Keratinocyte (primary cell): ENCODE results near the gene CCL18. TPM values are rescaled to one million over a fixed set of nuclear protein-coding genes. Genes with fewer than 3 reads are reported as not detected.
"Not testable (repeated sequence)": the region's sequence is repeated elsewhere in the genome, so short reads cannot be mapped to it uniquely, and the experiment has no call there.

Experiments used
- DNase-seq: peaks from one replicate; pipeline ENCODE4 v3.0.0-alpha.2; 2011; ENCODE audit warnings: low read depth, missing footprints, low spot score
- FAIRE-seq: peaks from 2 replicates; lab custom pipeline; 2011; peaks lifted over from hg19 to GRCh38; lab: Jason Lieb, UNC
- H2AFZ ChIP-seq: 2 replicates; pipeline ENCODE4 v1.6.0; 2012; ENCODE audit warnings: low read length, control low read depth, inconsistent platforms; ENCODE audit not compliant: control insufficient read depth
- H3K27ac ChIP-seq: 2 replicates; pipeline ENCODE4 v1.5.1; 2011; ENCODE audit warnings: low read length; ENCODE audit not compliant: control insufficient read depth, insufficient read depth
- H3K27me3 ChIP-seq: 3 replicates; pipeline ENCODE4 v1.6.0; 2011; ENCODE audit warnings: low read length; ENCODE audit not compliant: control insufficient read depth, insufficient read depth; ENCODE audit errors: extremely low read depth
- H3K36me3 ChIP-seq, 2 experiments: 2 replicates in 1 of 2; 3 replicates in 1 of 2; pipeline ENCODE4 v1.5.1; 2011; ENCODE audit warnings: low read length in 2 of 2, mild to moderate bottlenecking in 1 of 2; ENCODE audit not compliant: control insufficient read depth in 2 of 2, insufficient read depth in 2 of 2; ENCODE audit errors: extremely low read depth in 1 of 2
- H3K4me1 ChIP-seq: 3 replicates; pipeline ENCODE4 v1.5.1; 2011; ENCODE audit warnings: low read length; ENCODE audit not compliant: control insufficient read depth, insufficient read depth; ENCODE audit errors: extremely low read depth
- H3K4me2 ChIP-seq: 3 replicates; pipeline ENCODE4 v1.6.0; 2011; ENCODE audit warnings: low read depth, low read length; ENCODE audit not compliant: control insufficient read depth, insufficient read depth; ENCODE audit errors: extremely low read depth
- H3K4me3 ChIP-seq, 3 experiments: fragments of 200-600 bp in 1 of 3; sonication (generic) in 1 of 3; 2 replicates in 2 of 3; 3 replicates in 1 of 3; pipeline ENCODE4 v1.5.1; 2011 to 2016; ENCODE audit warnings: low read length in 3 of 3, mild to moderate bottlenecking in 3 of 3, control low read depth in 2 of 3, inconsistent platforms in 1 of 3, low read depth in 1 of 3, mixed read lengths in 1 of 3, mixed run types in 1 of 3, moderate library complexity in 1 of 3; ENCODE audit not compliant: control insufficient read depth in 2 of 3, insufficient read depth in 2 of 3; ENCODE audit errors: extremely low read depth in 1 of 3
- H3K79me2 ChIP-seq: 2 replicates; pipeline ENCODE4 v1.6.0; 2012; ENCODE audit warnings: low read length; ENCODE audit not compliant: control insufficient read depth, insufficient read depth
- H3K9ac ChIP-seq: 3 replicates; pipeline ENCODE4 v1.6.0; 2011; ENCODE audit warnings: low read length; ENCODE audit not compliant: control insufficient read depth, insufficient read depth; ENCODE audit errors: extremely low read depth
- H3K9me1 ChIP-seq: 3 replicates; pipeline ENCODE4 v1.6.0; 2011; ENCODE audit warnings: low read length; ENCODE audit not compliant: control insufficient read depth, insufficient read depth; ENCODE audit errors: extremely low read depth
- H3K9me3 ChIP-seq: 2 replicates; pipeline ENCODE4 v1.5.1; 2012; ENCODE audit warnings: low read depth, low read length; ENCODE audit not compliant: control insufficient read depth
- H4K20me1 ChIP-seq: 3 replicates; pipeline ENCODE4 v1.6.0; 2011; ENCODE audit warnings: low read length; ENCODE audit not compliant: control insufficient read depth, insufficient read depth; ENCODE audit errors: extremely low read depth
- CTCF ChIP-seq, 3 experiments: IDR thresholded peaks in 1 of 3; conservative IDR thresholded peaks in 1 of 3; optimal IDR thresholded peaks in 1 of 3; 2 replicates in 2 of 3; 3 replicates in 1 of 3; pipeline versions ENCODE3 to v1.5.1; 2011; ENCODE audit warnings: low read length in 3 of 3, mild to moderate bottlenecking in 3 of 3, moderate library complexity in 2 of 3, control low read depth in 1 of 3, inconsistent platforms in 1 of 3; ENCODE audit not compliant: insufficient read depth in 2 of 3; ENCODE audit errors: extremely low read depth in 1 of 3
- EZH2 ChIP-seq: IDR thresholded peaks from one replicate; pipeline ENCODE4 v1.6.1; 2012; ENCODE audit warnings: inconsistent platforms, mild to moderate bottlenecking, low read length, moderate library complexity
- dilution Hi-C: fragments of 300-500 bp; cut with MboI; formaldehyde crosslinking; loops from one replicate; pipeline ENCODE4 v1.7.0; 2020; ENCODE audit warnings: low sequenced_read_pairs; ENCODE audit not compliant: extremely low pct_ligation_motif_present
- polyA minus RNA-seq, 3 experiments: library from RNA; depleted of rRNA, polyadenylated mRNA; stranded (reverse); fragments of >200 nt; gene quantifications; 1 replicate in 1 of 3; 2 replicates in 1 of 3; 3 replicates in 1 of 3; pipeline ENCODE4 v1.2.3, GENCODE V29; 2011
- polyA plus RNA-seq, 5 experiments: library from polyadenylated mRNA; depleted of rRNA in 3 of 5; stranded (reverse) in 3 of 5; stranded (forward) in 1 of 5; unstranded in 1 of 5; fragments of >200 nt; gene quantifications; 1 replicate in 1 of 5; 2 replicates in 3 of 5; 3 replicates in 1 of 5; pipeline versions ENCODE4 v1.2.1 to v1.2.3, GENCODE V29; 2011 to 2012; ENCODE audit warnings: missing spikeins in 2 of 5, low read depth in 1 of 5, low replicate concordance in 1 of 5

The CCL18 gene
- polyA plus RNA-seq: not detected in 3 replicates
- polyA plus RNA-seq (2011; ENCODE audit: low read depth): not detected
- not detected in 2 replicates for polyA plus RNA-seq (2011; cell fraction: cytosol; rRNA removed)
- not detected in 2 replicates for polyA plus RNA-seq (2011; cell fraction: nucleus; rRNA removed)
- not detected in 2 replicates for polyA plus RNA-seq (2012; ENCODE audit: low replicate concordance)
- polyA minus RNA-seq: not detected in 3 replicates
- not detected for polyA minus RNA-seq (2011; cell fraction: cytosol; rRNA and poly(A)+ RNA removed)
- not detected in 2 replicates for polyA minus RNA-seq (2011; cell fraction: nucleus; rRNA and poly(A)+ RNA removed)

- Histone ChIP-seq H2AFZ (no peak within 1 kb of the TSS), H3K9me1 (no peaks in the 10 kb centered on the region), H3K79me2 (no peaks in the 10 kb centered on the region), H3K36me3 (no peaks in the 10 kb centered on the region), H4K20me1 (no peaks in the 10 kb centered on the region), H3K9me3 (no peaks in the 10 kb centered on the region), H3K27ac (no peak within 1 kb of the TSS), H3K4me3 (no peak within 1 kb of the TSS), H3K4me1 (no peaks in the 10 kb centered on the region), H3K9ac (no peak within 1 kb of the TSS), H3K27me3 (no peaks in the 10 kb centered on the region), H3K4me2 (no peak within 1 kb of the TSS)
- TF ChIP-seq CTCF (optimal IDR thresholded peaks at IDR 0.05 in 1 of 3, IDR thresholded peaks at IDR 0.05 in 1 of 3, conservative IDR thresholded peaks at IDR 0.05 in 1 of 3; ENCODE audit: extremely low read depth in 1 of 3, insufficient read depth in 2 of 3, low read length in 3 of 3) (no peak), EZH2 (no peak)
- DNase-seq: no peak
- FAIRE-seq: no peak
- dilution Hi-C loops: no loop called here
These were observed at the start of gene CCL18 for GRCh38 chr17:36063786-36064541. TSS of gene CCL18 (plus strand) at chr17:36064272. CDS start at chr17:36064343, 71 bp downstream.

- H3K4me2 ChIP-seq: no peak overlapping the region
- H3K4me3 ChIP-seq: no peak overlapping the region
- no peaks in the 10 kb centered on the region for H3K27me3 ChIP-seq
- no peaks in the 10 kb centered on the region for H3K9me1 ChIP-seq
- no peak for TF ChIP-seq EZH2
- TF ChIP-seq CTCF (optimal IDR thresholded peaks at IDR 0.05 in 1 of 3, IDR thresholded peaks at IDR 0.05 in 1 of 3, conservative IDR thresholded peaks at IDR 0.05 in 1 of 3; ENCODE audit: extremely low read depth in 1 of 3, insufficient read depth in 2 of 3, low read length in 3 of 3): no peak
- H3K4me1 ChIP-seq: no peaks in the 10 kb centered on the region
- H3K9ac ChIP-seq: no peak overlapping the region
- FAIRE-seq: no peak
- no peaks in the 10 kb centered on the region for H3K36me3 ChIP-seq
- no peak for DNase-seq
- no peaks in the 10 kb centered on the region for H3K9me3 ChIP-seq
- no peak overlapping the region for H2AFZ ChIP-seq
- H3K27ac ChIP-seq: no peak overlapping the region
- H3K79me2 ChIP-seq: no peaks in the 10 kb centered on the region
- dilution Hi-C loops: no loop called here
- H4K20me1 ChIP-seq: no peaks in the 10 kb centered on the region
These were observed 49.1 kb upstream of the CCL18 start for GRCh38 chr17:36014946-36015345.

GRCh38 chr17:36015895-36016294, 48.2 kb upstream of the CCL18 start:
- H3K4me3 ChIP-seq, H3K9me1 ChIP-seq, H3K9me3 ChIP-seq, H2AFZ ChIP-seq, H4K20me1 ChIP-seq, H3K4me2 ChIP-seq, FAIRE-seq, DNase-seq, H3K27me3 ChIP-seq, dilution Hi-C loops, H3K4me1 ChIP-seq, H3K36me3 ChIP-seq, H3K9ac ChIP-seq, H3K27ac ChIP-seq, H3K79me2 ChIP-seq: not testable (repeated sequence)
